Ovary (tissue), 3 donors: Measurements from ENCODE around the gene SLC23A2.
"Not testable (repeated sequence)": the region's sequence is repeated elsewhere in the genome, so short reads cannot be mapped to it uniquely, and the experiment has no call there.

Experiments used
- CTCF ChIP-seq, 3 donors: fragments of 450-650 bp in 2 of 3; fragments of 200-600 bp in 1 of 3; IDR thresholded peaks; one replicate each; pipeline versions ENCODE4 v1.5.1 to v1.8.0; 2016 to 2022; ENCODE audit warnings: antibody characterized with exemption in 3 of 3, mild to moderate bottlenecking in 1 of 3
- EP300 ChIP-seq: sonication (generic); formaldehyde crosslinking; IDR thresholded peaks from one replicate; pipeline ENCODE4 v1.6.1; 2017; ENCODE audit warnings: antibody characterized with exemption
- POLR2A ChIP-seq: fragments of 450-650 bp; IDR thresholded peaks from one replicate; pipeline ENCODE4 v1.6.1; 2017; ENCODE audit warnings: antibody characterized with exemption, mild to moderate bottlenecking, moderate library complexity
- donor health status: DM: no; HTN: no; CAD: no.

GRCh38 chr20:4921271-4921670 is 80.0 kb downstream of the SLC23A2 start:
- TF ChIP-seq CTCF (IDR thresholded peaks at IDR 0.05); EP300; POLR2A: not testable (repeated sequence)
